ENCODE measurements around the gene TBX10. TPM values are rescaled to one million over a fixed set of nuclear protein-coding genes. Genes with fewer than 3 reads are reported as not detected.
"Not testable (repeated sequence)": the region's sequence is repeated elsewhere in the genome, so short reads cannot be mapped to it uniquely, and the experiment has no call there.

Gene TBX10
- total RNA-seq, 1 experiment from 2014 or later = not detected

GRCh38 chr11:67648140-67648795 lies 8.7 kb upstream of the TBX10 start:
- no peak for DNase-seq (ENCODE audit: low spot score)
- in situ Hi-C loops (cut with HindIII; ENCODE audit: low sequenced_read_pairs) = no loop called here

DNA sequence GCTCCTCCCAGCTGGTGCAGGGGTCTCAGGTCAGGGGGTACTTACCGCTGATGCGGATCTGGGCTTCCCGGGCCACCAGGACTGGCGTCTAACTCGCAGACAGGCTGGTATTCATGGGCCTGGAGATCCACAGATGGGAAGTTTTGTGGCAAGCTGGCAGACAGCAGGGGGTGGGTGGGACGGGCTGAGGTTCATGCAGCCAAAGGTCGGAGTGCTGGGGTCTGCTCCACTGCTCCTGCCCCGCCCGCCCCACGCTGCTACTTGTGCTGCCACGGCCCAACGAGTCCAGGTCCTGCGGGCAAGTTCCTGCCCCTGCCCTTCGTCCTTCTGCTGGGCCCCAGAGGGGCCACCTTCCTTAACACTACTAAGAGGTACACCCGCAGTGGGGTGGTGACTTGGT lies 7.9 kb upstream of the TBX10 start:
- in situ Hi-C loops (cut with HindIII; ENCODE audit: low sequenced_read_pairs) = no loop called here
- DNase-seq (ENCODE audit: low spot score) = no peak

DNA sequence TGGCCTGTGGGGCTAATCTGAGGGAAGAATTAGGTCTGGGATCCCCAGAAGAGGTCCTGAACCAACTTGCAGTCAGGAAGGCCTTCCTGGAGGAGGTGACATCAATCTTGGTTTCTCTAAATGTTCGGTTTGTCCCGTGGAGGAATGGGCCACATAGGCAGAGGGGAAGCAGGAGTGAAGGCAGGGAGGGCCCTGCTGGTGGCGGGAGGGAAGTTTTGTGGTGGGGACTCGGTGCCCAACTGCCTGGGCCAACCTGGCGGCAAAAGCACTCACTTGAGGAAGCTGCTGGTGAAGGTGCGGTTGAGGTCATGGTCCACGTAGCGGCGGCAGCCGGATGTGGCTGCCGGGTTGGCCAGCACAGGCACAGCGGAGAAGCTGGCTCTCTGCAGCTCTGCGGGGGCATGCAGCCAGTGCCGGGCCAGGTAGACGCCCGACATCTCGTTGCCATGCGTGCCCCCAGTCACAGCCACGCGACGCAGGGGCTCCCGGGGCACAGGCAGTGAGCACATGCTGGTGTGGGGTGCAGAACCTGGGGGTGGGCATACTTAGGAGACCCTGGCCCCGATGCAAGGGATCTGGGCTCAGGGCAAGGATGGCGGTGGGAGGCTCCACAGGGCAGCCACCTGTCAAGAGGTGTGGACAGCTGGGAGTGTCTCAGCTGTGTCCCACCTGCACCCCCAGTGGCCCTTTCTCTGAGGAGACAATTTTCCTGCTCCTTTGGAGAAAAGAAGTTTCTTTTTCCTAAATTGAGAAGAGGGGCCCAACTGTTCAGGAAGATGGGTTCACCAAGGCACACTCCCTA lies 7.2 kb upstream of the TBX10 start:
- in situ Hi-C loops (cut with HindIII; ENCODE audit: low sequenced_read_pairs) = no loop called here
- no peak for DNase-seq (ENCODE audit: low spot score)

DNA sequence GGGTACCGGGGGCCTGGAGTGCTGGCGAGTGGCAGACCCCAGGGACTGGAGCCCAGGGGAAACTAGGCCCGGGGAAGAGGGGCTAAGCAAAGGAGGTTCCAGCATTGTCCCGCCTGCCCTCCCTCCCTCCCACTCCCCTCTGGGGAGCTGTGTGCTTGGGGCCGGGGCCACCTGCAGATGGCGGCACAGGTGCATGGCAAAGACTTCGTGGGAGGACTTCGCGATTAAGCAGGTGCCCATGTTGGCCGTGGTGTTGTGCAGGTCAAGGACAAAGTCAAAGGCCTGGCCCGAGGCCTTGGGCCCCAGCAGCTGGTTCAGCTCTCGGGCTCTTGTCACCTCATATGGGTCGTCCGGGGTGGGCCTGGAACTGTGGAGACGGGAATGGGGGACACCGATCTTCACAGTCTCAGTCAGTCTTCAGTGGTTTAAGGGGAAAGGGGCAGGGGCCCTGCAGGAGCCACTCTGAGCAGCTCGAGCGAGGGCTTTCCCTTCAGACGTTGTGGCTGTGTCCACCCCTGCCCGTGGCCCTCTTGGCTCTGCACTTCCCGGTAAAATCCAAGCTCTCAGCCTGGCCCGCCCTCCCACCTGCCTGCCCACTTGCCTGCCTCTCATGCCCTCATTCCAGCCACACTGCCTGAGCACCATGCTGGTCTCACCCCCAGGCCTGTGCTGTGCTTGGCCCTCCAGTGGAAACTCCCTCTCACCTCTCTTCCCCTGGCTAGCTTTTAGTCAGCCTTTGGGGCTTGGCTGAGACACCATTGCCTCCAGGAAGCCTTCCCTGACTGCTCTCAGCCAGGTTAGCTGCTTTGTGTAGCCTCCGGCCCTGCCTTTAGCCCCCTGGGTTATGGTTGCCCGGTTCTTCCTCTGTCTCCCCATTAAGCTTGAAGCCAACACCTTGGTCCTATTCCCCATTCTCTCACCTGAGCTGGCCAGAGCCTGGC lies 6.2 kb upstream of the TBX10 start:
- in situ Hi-C loops (cut with HindIII; ENCODE audit: low sequenced_read_pairs) = no loop called here
- DNase-seq (ENCODE audit: low spot score) = no peak

DNA sequence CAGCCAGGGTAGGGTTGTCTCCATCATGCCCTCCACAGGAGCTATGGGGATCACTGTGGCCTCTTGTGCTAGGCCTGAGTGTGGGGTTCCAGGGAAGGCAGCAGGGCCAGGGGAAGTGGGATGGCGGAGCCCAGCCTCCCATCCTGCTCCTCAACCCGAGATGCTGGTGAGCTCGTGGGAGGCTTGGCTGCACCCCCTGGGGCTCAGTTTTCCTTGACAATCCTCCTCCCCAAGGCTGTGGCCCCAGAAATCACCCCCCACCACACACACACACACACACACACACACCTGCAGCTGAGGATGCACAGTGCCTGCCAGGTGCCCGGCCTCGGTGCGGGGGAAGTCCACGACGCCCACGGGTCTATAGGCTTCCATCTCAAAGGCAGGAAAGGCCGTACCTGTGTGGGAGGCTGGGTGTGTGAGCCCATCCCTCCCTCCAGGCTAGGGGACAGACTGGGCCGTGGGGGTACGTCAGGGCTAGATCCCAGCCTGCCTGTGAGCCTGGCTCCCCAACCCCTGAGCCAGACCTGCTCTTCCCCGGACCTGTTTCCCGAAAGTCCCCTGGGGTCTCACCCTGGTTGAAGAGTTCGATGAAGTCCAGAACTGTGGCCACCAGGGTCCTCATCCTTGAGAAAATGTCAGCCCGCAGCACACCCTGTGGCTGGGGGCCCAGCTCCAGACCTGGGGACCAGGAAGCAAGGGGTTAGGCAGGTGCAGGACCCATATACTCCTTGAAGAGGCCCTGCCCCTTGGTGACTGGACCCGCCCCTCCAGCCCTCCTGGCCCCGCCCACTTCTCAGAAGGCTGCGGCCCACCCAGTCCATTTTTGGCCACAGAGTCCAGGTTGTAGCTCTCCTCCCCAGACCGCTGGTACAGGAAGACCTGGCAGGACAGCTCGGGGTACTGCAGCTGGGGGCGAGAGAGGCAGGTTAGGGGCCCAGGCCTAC lies 5.2 kb upstream of the TBX10 start:
- in situ Hi-C loops (cut with HindIII; ENCODE audit: low sequenced_read_pairs) = no loop called here
- no peak for DNase-seq (ENCODE audit: low spot score)

GRCh38 chr11:67644042-67644441 lies 4.5 kb upstream of the TBX10 start:
- in situ Hi-C loops (cut with HindIII; ENCODE audit: low sequenced_read_pairs) = no loop called here

DNA sequence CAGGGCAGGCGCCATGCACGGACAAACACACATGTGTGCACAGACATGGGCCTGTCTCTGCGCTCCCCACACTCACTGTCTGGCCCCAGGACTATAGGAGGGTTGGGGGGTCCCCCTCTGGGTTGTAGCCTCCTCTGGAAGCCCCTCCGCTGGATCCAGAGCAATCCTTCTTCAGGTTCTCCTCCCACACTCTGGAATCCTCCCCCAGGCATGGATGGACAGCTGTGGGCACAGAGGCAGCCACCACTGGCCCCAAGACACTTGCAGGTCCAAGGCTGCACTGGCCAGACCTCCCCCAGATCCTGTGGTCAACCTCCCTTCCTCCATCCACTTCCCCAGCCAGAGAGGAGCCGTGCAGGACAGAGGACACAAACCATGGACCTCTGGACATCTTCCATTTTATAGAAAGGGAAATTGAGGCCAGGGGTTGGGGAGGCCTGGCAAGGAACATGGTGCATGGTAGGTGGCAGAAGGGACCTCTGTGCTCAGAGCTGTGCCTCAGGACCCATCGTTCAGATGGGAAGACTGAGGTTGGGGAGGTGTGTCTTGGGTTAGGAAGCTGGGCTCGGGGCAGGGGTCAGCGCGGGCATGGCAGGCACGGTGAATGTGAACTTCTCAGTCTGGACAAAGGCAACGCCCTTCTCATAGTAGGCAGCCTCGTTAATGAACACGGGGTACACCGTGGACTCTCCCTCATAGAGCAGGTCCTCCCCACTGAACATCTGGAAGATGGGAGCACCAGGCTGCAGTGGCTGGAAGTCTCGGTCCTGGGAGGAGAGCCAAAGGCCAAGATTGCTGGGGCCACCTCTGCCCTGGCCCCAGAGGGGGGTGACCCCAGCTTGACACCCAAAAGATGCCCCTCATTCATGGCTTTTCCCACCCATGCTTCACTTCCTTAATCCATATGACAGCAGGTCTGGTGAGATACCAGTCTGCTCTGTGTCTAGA lies 2.9 kb upstream of the TBX10 start:
- in situ Hi-C loops (cut with HindIII; ENCODE audit: low sequenced_read_pairs) = no loop called here
- DNase-seq (ENCODE audit: low spot score) = no peak

More at GRCh38 chr11:67644042-67644441, 4.5 kb upstream of the TBX10 start:
- no peak for DNase-seq (ENCODE audit: low spot score)

DNA sequence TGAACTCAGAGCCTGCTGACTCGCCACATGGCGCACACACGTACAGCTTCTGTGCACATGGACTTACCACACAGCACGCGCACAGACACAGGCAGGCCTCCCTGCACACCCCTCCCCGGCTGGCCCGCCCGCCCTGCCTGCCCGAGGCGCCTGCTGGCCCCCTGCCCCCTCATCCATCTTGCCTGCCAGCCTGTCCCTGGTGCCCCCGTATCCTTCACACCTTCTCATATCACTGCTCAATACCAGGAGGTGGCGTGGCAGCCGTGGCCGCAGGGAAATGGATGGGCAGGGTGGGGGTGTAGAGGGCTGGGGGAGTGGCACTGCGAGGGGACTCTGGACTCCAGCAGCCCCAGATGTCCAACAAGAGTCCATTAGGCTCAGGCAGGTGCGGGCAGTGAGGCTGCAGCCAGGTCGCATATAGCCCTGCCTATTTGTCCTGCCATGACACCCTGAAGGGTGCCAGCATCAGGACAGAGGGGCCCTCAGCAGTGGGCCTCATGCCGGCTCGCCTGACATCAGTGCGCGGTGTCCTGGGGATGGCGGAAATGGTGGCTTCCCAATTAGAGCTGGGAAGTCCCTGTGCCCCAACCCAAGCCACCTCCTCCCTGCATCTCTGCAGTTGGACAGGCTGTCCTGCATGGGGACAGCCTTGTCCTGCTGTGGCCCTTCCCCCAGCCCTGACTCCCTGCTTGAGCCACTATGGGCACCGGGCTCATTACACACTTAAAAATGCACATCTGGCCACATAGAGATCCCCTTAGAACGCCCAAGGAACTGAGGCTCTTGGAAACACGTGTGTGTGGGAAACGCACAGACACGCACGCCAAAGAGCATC lies 2.0 kb upstream of the TBX10 start:
- DNase-seq (ENCODE audit: low spot score) = no peak
- in situ Hi-C loops (cut with HindIII; ENCODE audit: low sequenced_read_pairs) = no loop called here

DNA sequence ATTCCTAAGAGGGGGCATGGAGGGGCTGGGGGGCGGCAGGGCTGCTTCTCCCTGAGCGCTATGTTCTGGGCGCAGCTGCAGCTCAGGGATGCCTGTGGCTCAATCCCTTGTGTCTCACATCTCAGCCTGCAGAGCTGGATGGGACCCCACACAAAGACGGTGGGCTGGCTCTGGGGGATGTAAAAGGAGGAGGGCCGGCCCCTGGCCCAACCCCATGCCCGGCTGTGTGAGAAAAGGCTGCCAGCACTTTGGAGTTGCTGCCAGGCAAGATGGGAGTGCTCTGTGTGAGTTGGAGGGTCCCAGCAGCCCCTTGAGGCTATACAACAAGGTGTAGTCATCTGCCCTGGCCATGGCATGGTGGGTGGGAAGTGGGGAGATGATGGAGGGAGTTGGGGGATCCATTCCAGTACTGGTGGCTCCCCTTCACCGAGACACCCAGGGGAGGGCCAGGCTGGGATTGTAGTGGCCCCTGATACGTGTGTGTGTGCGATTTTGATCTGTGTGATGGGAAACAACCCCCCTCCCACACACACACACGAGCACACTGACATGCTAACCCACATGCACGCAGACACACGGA lies 1.3 kb upstream of the TBX10 start:
- no peak for DNase-seq (ENCODE audit: low spot score)
- in situ Hi-C loops (cut with HindIII; ENCODE audit: low sequenced_read_pairs) = no loop called here

GRCh38 chr11:67640021-67640757 lies 626 bp upstream of the TBX10 start:
- DNase-seq (ENCODE audit: low spot score) = peak; percentile 44
- in situ Hi-C loops (cut with HindIII; ENCODE audit: low sequenced_read_pairs) = no loop called here

- no peak for DNase-seq (ENCODE audit: low spot score)
- in situ Hi-C loops (cut with HindIII; ENCODE audit: low sequenced_read_pairs) = no loop called here
Measured at GRCh38 chr11:67638535-67639437, 777 bp downstream of the TBX10 start.

DNA sequence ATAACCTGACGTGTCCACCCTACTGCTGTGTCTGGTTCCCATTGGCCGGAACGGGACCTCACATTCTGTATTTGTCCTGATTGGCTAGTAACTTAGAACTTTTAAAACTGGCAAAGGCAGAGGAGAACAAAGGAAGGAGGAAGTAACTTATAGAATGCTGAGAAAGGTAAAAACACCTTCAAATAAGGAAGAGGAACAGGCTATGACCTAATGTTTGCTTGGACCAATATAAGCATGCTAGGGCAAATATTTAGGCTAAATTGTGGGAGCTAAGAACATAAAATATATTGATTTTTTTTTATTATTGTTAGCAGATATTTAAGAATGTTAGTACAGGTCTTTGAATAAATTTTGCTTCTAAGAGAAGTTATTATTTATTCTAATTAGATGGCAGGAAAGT lies 2.1 kb downstream of the TBX10 start:
- in situ Hi-C loops (cut with HindIII; ENCODE audit: low sequenced_read_pairs); DNase-seq (ENCODE audit: low spot score): not testable (repeated sequence)

DNA sequence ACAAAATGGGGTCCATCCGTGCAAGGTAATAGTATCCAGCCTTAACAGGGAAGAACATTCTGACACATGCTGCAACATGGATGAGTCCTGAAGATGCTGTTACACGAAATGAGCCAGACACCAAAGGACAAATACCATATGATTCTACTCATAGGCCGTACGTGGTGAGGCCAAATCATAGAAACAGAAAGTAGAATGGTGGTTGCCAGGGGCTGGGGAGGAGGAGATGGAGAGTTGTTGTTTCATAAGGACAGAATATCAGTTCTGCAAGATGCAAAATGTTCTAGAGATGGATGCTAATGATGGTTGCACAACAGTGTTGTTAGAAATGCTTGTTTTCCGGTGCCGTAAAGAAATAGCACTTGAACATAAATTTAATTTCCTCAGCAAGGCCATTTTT lies 2.6 kb downstream of the TBX10 start:
- no peak for DNase-seq (ENCODE audit: low spot score)
- in situ Hi-C loops (cut with HindIII; ENCODE audit: low sequenced_read_pairs) = no loop called here

- DNase-seq (ENCODE audit: low spot score) = no peak
- in situ Hi-C loops (cut with HindIII; ENCODE audit: low sequenced_read_pairs) = no loop called here
Measured at GRCh38 chr11:67635231-67635521, 4.4 kb downstream of the TBX10 start.

Data from G401 (cell line).